Adrenal gland (tissue), 12 donors: Measurements from ENCODE around the gene TOR3A. TPM values are rescaled to one million over a fixed set of nuclear protein-coding genes. Genes with fewer than 3 reads are reported as not detected.
A peak's percentile ranks its signal among the peaks of the same experiment; 100 is the strongest.

Experiments
- DNase-seq, 7 donors: peaks; one replicate each; pipeline ENCODE4 v3.0.0-alpha.2; 2019 to 2020
- H3K27ac ChIP-seq, 5 donors: fragments of 200-600 bp; sonication (generic) in 4 of 5; 1 replicate in 3 of 5; 2 replicates in 2 of 5; pipeline versions ENCODE4 v1.5.1 to v1.8.0; 2016 to 2020; ENCODE audit warnings: mild to moderate bottlenecking in 1 of 5
- H3K27me3 ChIP-seq: fragments of 200-600 bp; 2 replicates; pipeline ENCODE4 v1.8.0; 2021
- H3K36me3 ChIP-seq, 2 donors: fragments of 200-600 bp; replicated peaks in 1 of 2; 1 replicate in 1 of 2; 2 replicates in 1 of 2; pipeline versions ENCODE4 v1.5.1 to v1.8.0; 2018 to 2022
- H3K4me1 ChIP-seq, 2 donors: fragments of 200-600 bp; replicated peaks in 1 of 2; 1 replicate in 1 of 2; 2 replicates in 1 of 2; pipeline versions ENCODE4 v1.5.1 to v1.8.0; 2018 to 2021
- H3K4me3 ChIP-seq, 4 donors: fragments of 200-600 bp; sonication (generic) in 3 of 4; one replicate each; pipeline ENCODE4 v1.5.1; 2016 to 2018
- H3K9me3 ChIP-seq, 3 donors: fragments of 200-600 bp; sonication (generic) in 1 of 3; replicated peaks in 1 of 3; 1 replicate in 2 of 3; 2 replicates in 1 of 3; pipeline versions ENCODE4 v1.5.1 to v1.8.0; 2016 to 2021
- CTCF ChIP-seq, 6 experiments: fragments of 450-650 bp in 4 of 6; fragments of 200-600 bp in 2 of 6; sonication (generic) in 1 of 6; IDR thresholded peaks; 1 replicate in 5 of 6; 2 replicates in 1 of 6; pipeline versions ENCODE4 v1.5.1 to v1.8.0; 2016 to 2021; ENCODE audit warnings: antibody characterized with exemption in 6 of 6, mild to moderate bottlenecking in 2 of 6, moderate library complexity in 1 of 6
- POLR2A ChIP-seq, 2 donors: fragments of 450-650 bp; IDR thresholded peaks; one replicate each; pipeline ENCODE4 v1.6.1; 2017; ENCODE audit warnings: antibody characterized with exemption in 2 of 2, mild to moderate bottlenecking in 2 of 2, moderate library complexity in 1 of 2
- WGBS, 4 donors: extraction: QIAGEN DNeasy Blood & Tissue Kit in 2 of 4; methylation state at CpG; one replicate each; pipeline versions ENCODE4 v1.1.5 to v1.1.7; 2013 to 2017; 5-methylcytosine and 5-hydroxymethylcytosine counted together
- intact Hi-C, 2 donors: fragments of 100-400 bp; cut with DNase I; formaldehyde crosslinking; loops; one replicate each; pipeline versions ENCODE4 v1.14.1 to v1.15.0; 2022 to 2023
- polyA plus RNA-seq, 3 donors: library from polyadenylated mRNA; stranded (reverse); fragments of 200-250 nt in 2 of 3; fragments of 350-450 nt in 1 of 3; fragmentation: Illumina TruSeq in 1 of 3; extraction: RNeasy Lipid Tissue Mini Kit (QIAGEN cat#74804) in 1 of 3; gene quantifications; one replicate each; pipeline ENCODE4 v1.2.3, GENCODE V29; 2013 to 2014
- total RNA-seq, 9 donors: library from RNA; depleted of rRNA in 4 of 9; stranded (reverse); fragments of >200 nt in 4 of 9; fragments of 120-200 nt in 1 of 9; fragmentation: NEBNext Ultra II Directional in 1 of 9; extraction: Animal tissue kit (Norgen Biotek cat#: 25700) in 1 of 9; gene quantifications; one replicate each; pipeline versions ENCODE4 v1.1.0 to v1.2.4, GENCODE V29; 2013 to 2023
- donor health status: healthy with polysubstance abuse.
- donor health status: Bipolar disorder and iron deficiency.
- donor health status: DM: yes; HTN: yes; CAD: no.
- donor health status: DM: no; HTN: no; CAD: no.
- donor health status: DM: no; HTN: no; CAD: no.
- donor health status: DM: yes; HTN: yes; CAD: no.

TOR3A gene
- total and polyA plus RNA-seq, 12 donors = 6.8 to 53.5 (median 22.3) TPM

GRCh38 chr1:179119513-179119912 lies 37.6 kb downstream of the TOR3A start:
- no peaks in the 10 kb centered on the region for H3K27me3 ChIP-seq
- H3K4me3 ChIP-seq = no peak overlapping the region
- TF ChIP-seq POLR2A (IDR thresholded peaks at IDR 0.05) = no peak
- TF ChIP-seq CTCF (IDR thresholded peaks at IDR 0.05) = no peak
- DNase-seq = no peak
- H3K9me3 ChIP-seq = no peaks in the 10 kb centered on the region
- intact Hi-C loops = no loop called here
- no peak overlapping the region for H3K27ac ChIP-seq
- H3K4me1 ChIP-seq = peaks cover 0 to under 1% of the 10 kb centered on the region in 2 donors
- peaks cover 0 to 41% of the 10 kb centered on the region in 2 donors for H3K36me3 ChIP-seq

- H3K27me3 ChIP-seq = no peaks in the 10 kb centered on the region
- no peaks in the 10 kb centered on the region for H3K9me3 ChIP-seq
- TF ChIP-seq POLR2A (IDR thresholded peaks at IDR 0.05) (no peak), CTCF (IDR thresholded peaks at IDR 0.05) (no peak)
- H3K4me3 ChIP-seq = no peak overlapping the region
- no peaks in the 10 kb centered on the region for H3K4me1 ChIP-seq
- peaks cover 0 to 41% of the 10 kb centered on the region in 2 donors for H3K36me3 ChIP-seq
- no peak overlapping the region for H3K27ac ChIP-seq
- intact Hi-C loops = loop anchor here (10.0 kb wide), 2 partner anchors 64 to 74 kb away; no protein-coding TSS in a partner anchor
- 82 to 93% (median 87%) methylated on average over 2 of the region's 2 CpGs for WGBS, 4 donors
- no peak for DNase-seq
Measured at GRCh38 chr1:179120736-179121135, 38.9 kb downstream of the TOR3A start.

- H3K4me3 ChIP-seq = no peak overlapping the region
- intact Hi-C loops = loop anchor here (10.0 kb wide), 2 partner anchors 63 to 73 kb away; no protein-coding TSS in a partner anchor
- H3K36me3 ChIP-seq = peaks cover 0 to 41% of the 10 kb centered on the region in 2 donors
- no peaks in the 10 kb centered on the region for H3K4me1 ChIP-seq
- no peaks in the 10 kb centered on the region for H3K27me3 ChIP-seq
- H3K27ac ChIP-seq = no peak overlapping the region
- peak in 5 of 7 donors; percentile 26 to 68 (median 66) for DNase-seq
- WGBS, 4 donors = 79 to 87% (median 84%) methylated on average over 7 of the region's 7 CpGs
- no peaks in the 10 kb centered on the region for H3K9me3 ChIP-seq
- peak; percentile 41 to 68 (median 58) for TF ChIP-seq CTCF (IDR thresholded peaks at IDR 0.05)
- TF ChIP-seq POLR2A (IDR thresholded peaks at IDR 0.05) = no peak
Measured at GRCh38 chr1:179121159-179121938, 39.5 kb downstream of the TOR3A start.

- DNase-seq = no peak
- peaks cover 0 to 25% of the 10 kb centered on the region in 2 donors for H3K4me1 ChIP-seq
- no peaks in the 10 kb centered on the region for H3K27me3 ChIP-seq
- H3K27ac ChIP-seq = no peak overlapping the region
- intact Hi-C loops = loop anchor here (10.0 kb wide), 2 partner anchors 60 to 70 kb away; no protein-coding TSS in a partner anchor
- TF ChIP-seq POLR2A (IDR thresholded peaks at IDR 0.05) (no peak), CTCF (IDR thresholded peaks at IDR 0.05) (no peak)
- H3K4me3 ChIP-seq = no peak overlapping the region
- peaks cover 0 to 15% of the 10 kb centered on the region in 2 donors for H3K36me3 ChIP-seq
- no peaks in the 10 kb centered on the region for H3K9me3 ChIP-seq
- 93 to 100% (median 98%) methylated on average over 1 of the region's 1 CpG for WGBS, 4 donors
Measured at GRCh38 chr1:179124873-179125272, 43.0 kb downstream of the TOR3A start.
